Panc1 (cell line): ENCODE results near the gene TMEM260. TPM values are rescaled to one million over a fixed set of nuclear protein-coding genes. Genes with fewer than 3 reads are reported as not detected.

Source experiments
- ATAC-seq: fragments of 200-7000 bp; cut with Tn5 transposase; 2 replicates; pipeline ENCODE4 v1.9.1; 2020; ENCODE audit warnings: mild to moderate bottlenecking, moderate library complexity
- BruUV-seq: library from RNA; stranded (reverse); fragments of 400-500 nt; replicated peaks from 2 replicates; lab custom pipeline; 2021; lab: Mats Ljungman, UMichigan
- CTCF ChIA-PET: fragments of 300-600 bp; sonication (Branson Sonifier 250); formaldehyde crosslinking; loops from one replicate; lab custom pipeline; 2022; ENCODE audit warnings: antibody characterized with exemption; lab: Charles Lee
- POLR2A ChIA-PET: fragments of 300-600 bp; sonication (Branson Sonifier 250); formaldehyde crosslinking; loops from one replicate; lab custom pipeline; 2022; ENCODE audit warnings: antibody characterized with exemption; lab: Charles Lee
- DNase-seq: peaks from one replicate; pipeline ENCODE4 v3.0.0-alpha.2; 2010; ENCODE audit warnings: low read depth, low spot score
- H3K27ac ChIP-seq: 2 replicates; pipeline ENCODE4 v1.5.1; 2011; ENCODE audit warnings: mild to moderate bottlenecking, low read length, inconsistent platforms
- H3K27me3 ChIP-seq: fragments of 200-500 bp; sonication (Bioruptor generic); 2 replicates; pipeline ENCODE4 v1.6.0; 2014; ENCODE audit warnings: low read length, inconsistent platforms; ENCODE audit not compliant: control insufficient read depth, insufficient read depth
- H3K36me3 ChIP-seq: fragments of 200-500 bp; sonication (Bioruptor generic); 2 replicates; pipeline ENCODE4 v1.5.1; 2014; ENCODE audit warnings: inconsistent platforms, mild to moderate bottlenecking, low read length, moderate library complexity; ENCODE audit not compliant: control insufficient read depth, insufficient read depth
- H3K4me1 ChIP-seq: 2 replicates; pipeline ENCODE4 v1.5.1; 2011; ENCODE audit warnings: inconsistent platforms, mild to moderate bottlenecking, low read length, moderate library complexity; ENCODE audit not compliant: control insufficient read depth, insufficient read depth
- H3K4me3 ChIP-seq, 2 experiments: 2 replicates each; pipeline ENCODE4 v1.5.1; 2011 to 2012; ENCODE audit warnings: low read depth in 2 of 2, low read length in 2 of 2, mild to moderate bottlenecking in 2 of 2, inconsistent platforms in 1 of 2, moderate library complexity in 1 of 2
- H3K9me3 ChIP-seq: fragments of 200-500 bp; sonication (Bioruptor generic); 2 replicates; pipeline ENCODE4 v1.5.1; 2014; ENCODE audit warnings: low read depth, mild to moderate bottlenecking, inconsistent platforms, low read length, moderate library complexity; ENCODE audit not compliant: control insufficient read depth, insufficient read depth
- CTCF ChIP-seq: fragments of 450-650 bp; IDR thresholded peaks from 2 replicates; pipeline ENCODE4 v1.5.1; 2017; ENCODE audit warnings: mild to moderate bottlenecking
- POLR2AphosphoS5 ChIP-seq: IDR thresholded peaks from 2 replicates; pipeline ENCODE4 v1.6.1; 2012; ENCODE audit warnings: mild to moderate bottlenecking, low read depth, low read length, moderate library complexity
- REST ChIP-seq, 2 experiments: IDR thresholded peaks; 2 replicates each; pipeline ENCODE4 v1.6.1; 2011 to 2012; ENCODE audit warnings: low read depth in 2 of 2, control low read depth in 1 of 2, low read length in 1 of 2, mild to moderate bottlenecking in 1 of 2, moderate library complexity in 1 of 2; ENCODE audit not compliant: insufficient read depth in 1 of 2
- SIN3A ChIP-seq: IDR thresholded peaks from 2 replicates; pipeline ENCODE4 v1.6.1; 2012; ENCODE audit warnings: low read depth, mild to moderate bottlenecking, low read length, moderate library complexity, borderline replicate concordance; ENCODE audit not compliant: insufficient read depth
- TCF7L2 ChIP-seq: IDR thresholded peaks from 2 replicates; pipeline ENCODE4 v1.6.1; 2011; ENCODE audit warnings: mild to moderate bottlenecking, low read depth, low read length, inconsistent platforms
- in situ Hi-C: cut with HindIII; loops from 2 replicates; pipeline ENCODE4 v1.10.0; 2016; ENCODE audit warnings: low sequenced_read_pairs, low pct_unique_long_range_greater_than_20kb
- intact Hi-C: fragments of 100-400 bp; cut with micrococcal nuclease; formaldehyde crosslinking; loops from one replicate; pipeline ENCODE4 v1.10.0; 2022; ENCODE audit not compliant: unreplicated experiment
- total RNA-seq: library from RNA; stranded (reverse); gene quantifications from one replicate; pipeline ENCODE4 v1.2.1, GENCODE V29; 2021; ENCODE audit not compliant: unreplicated experiment

The TMEM260 gene
- total RNA-seq, 1 experiment from 2014 or later = 8.9 TPM

- TF ChIP-seq POLR2AphosphoS5 = no peak
- Histone ChIP-seq H3K4me3 (no peak overlapping the region), H3K4me1 (no peaks in the 10 kb centered on the region), H3K36me3 (no peaks in the 10 kb centered on the region), H3K9me3 (no peaks in the 10 kb centered on the region), H3K27ac (no peak overlapping the region), H3K27me3 (no peaks in the 10 kb centered on the region; the same call in 1 of the 2 replicates)
- intact Hi-C loops (loop anchor here (5.0 to 10.0 kb wide), 2 partner anchors 405 to 528 kb away; no protein-coding TSS in a partner anchor), in situ Hi-C loops (no loop called here)
- ATAC-seq = no peak
- DNase-seq = no peak
- no TSS peak for BruUV-seq
- ChIA-PET POLR2A (no interaction called here), CTCF (interaction anchor here (0.7 to 0.8 kb wide), 2 partner anchors 168 to 523 kb away, joined by 3 to 6 read pairs; no protein-coding TSS in a partner anchor)
These were observed 79.8 kb downstream of the TMEM260 start for GRCh38 chr14:56659378-56659777.

- POLR2A ChIA-PET = no interaction called here
- H3K4me1 ChIP-seq = no peaks in the 10 kb centered on the region
- intact Hi-C loops (loop anchor here (5.0 to 10.0 kb wide), 2 partner anchors 405 to 527 kb away; no protein-coding TSS in a partner anchor), in situ Hi-C loops (no loop called here)
- H3K9me3 ChIP-seq = no peaks in the 10 kb centered on the region
- CTCF ChIA-PET = no interaction called here
- ATAC-seq = 0 out of 2 replicates have a peak, but pooled peaks have one; percentile 70
- no peaks in the 10 kb centered on the region for H3K36me3 ChIP-seq
- H3K27me3 ChIP-seq = no peaks in the 10 kb centered on the region; the same call in 1 of the 2 replicates
- no peak overlapping the region for H3K4me3 ChIP-seq
- no peak overlapping the region for H3K27ac ChIP-seq
- peak; percentile 5 for DNase-seq
- no peak for TF ChIP-seq REST (IDR thresholded peaks at IDR 0.05; ENCODE audit: insufficient read depth in 1 of 2, low read depth in 2 of 2, low read length in 1 of 2)
- peak; percentile 64; the same call in 1 of the 2 replicates for TF ChIP-seq CTCF
- no TSS peak for BruUV-seq
These were observed 80.5 kb downstream of the TMEM260 start for GRCh38 chr14:56659964-56660551.

GRCh38 chr14:56660677-56661389, 81.2 kb downstream of the TMEM260 start:
- no peak overlapping the region for H3K4me3 ChIP-seq
- in situ Hi-C loops (no loop called here), intact Hi-C loops (no loop called here)
- H3K4me1 ChIP-seq = no peaks in the 10 kb centered on the region
- H3K9me3 ChIP-seq = no peaks in the 10 kb centered on the region
- TF ChIP-seq CTCF (no peak), REST (IDR thresholded peaks at IDR 0.05; ENCODE audit: insufficient read depth in 1 of 2, low read depth in 2 of 2, low read length in 1 of 2) (no peak), SIN3A (no peak), POLR2AphosphoS5 (no peak), TCF7L2 (no peak)
- ChIA-PET CTCF (no interaction called here), POLR2A (no interaction called here)
- no peaks in the 10 kb centered on the region for H3K36me3 ChIP-seq
- no peak for DNase-seq
- H3K27ac ChIP-seq = no peak overlapping the region
- H3K27me3 ChIP-seq = no peaks in the 10 kb centered on the region; the same call in 1 of the 2 replicates
- no peak for ATAC-seq
- no TSS peak for BruUV-seq
